ENCODE results near the gene ANO4.

ANO4 gene

GRCh38 chr12:100800723-100801122 is 6.1 kb downstream of the ANO4 start:
- no peaks in the 10 kb centered on the region for H4K20me1 ChIP-seq (ENCODE audit: insufficient read depth)
- H3K4me1 ChIP-seq (ENCODE audit: low read depth, poor library complexity, severe bottlenecking), result peaks cover 12% of the 10 kb centered on the region
- H3K4me2 ChIP-seq, result no peak overlapping the region
- H3K27me3 ChIP-seq (ENCODE audit: insufficient read depth, low read depth), result no peaks in the 10 kb centered on the region
- H3K27ac ChIP-seq, result no peak overlapping the region
- H3K36me3 ChIP-seq (ENCODE audit: insufficient read depth), result no peaks in the 10 kb centered on the region
- TF ChIP-seq CTCF (conservative IDR thresholded peaks at IDR 0.05; ENCODE audit: low read depth, low read length), result no peak
- no peaks in the 10 kb centered on the region for H3K79me2 ChIP-seq (ENCODE audit: insufficient read depth, low read depth)
- H3K4me3 ChIP-seq (IDR thresholded peaks at IDR 0.05; ENCODE audit: insufficient read depth, low read depth, low read length), result no peak overlapping the region
- no peak overlapping the region for H3K9ac ChIP-seq
- H2AFZ ChIP-seq (ENCODE audit: low read depth), result no peak overlapping the region

- no peak overlapping the region for H3K27ac ChIP-seq
These were observed 6.7 kb downstream of the ANO4 start for GRCh38 chr12:100801320-100801719.

GRCh38 chr12:100808777-100809176 is 14.2 kb downstream of the ANO4 start:
- Histone ChIP-seq H3K27me3 (ENCODE audit: insufficient read depth, low read depth) (no peaks in the 10 kb centered on the region), H3K79me2 (ENCODE audit: insufficient read depth, low read depth) (no peaks in the 10 kb centered on the region), H3K36me3 (ENCODE audit: insufficient read depth) (no peaks in the 10 kb centered on the region), H3K4me3 (IDR thresholded peaks at IDR 0.05; ENCODE audit: insufficient read depth, low read depth, low read length) (no peak overlapping the region), H3K4me2 (no peak overlapping the region), H3K27ac (no peak overlapping the region), H2AFZ (ENCODE audit: low read depth) (no peak overlapping the region), H3K4me1 (ENCODE audit: low read depth, poor library complexity, severe bottlenecking) (no peaks in the 10 kb centered on the region), H4K20me1 (ENCODE audit: insufficient read depth) (no peaks in the 10 kb centered on the region), H3K9ac (no peak overlapping the region)
- TF ChIP-seq CTCF (conservative IDR thresholded peaks at IDR 0.05; ENCODE audit: low read depth, low read length), result no peak

More at GRCh38 chr12:100801320-100801719, 6.7 kb downstream of the ANO4 start:
- peaks cover 6% of the 10 kb centered on the region for H3K4me1 ChIP-seq (ENCODE audit: low read depth, poor library complexity, severe bottlenecking)
- H3K36me3 ChIP-seq (ENCODE audit: insufficient read depth), result no peaks in the 10 kb centered on the region
- no peak overlapping the region for H2AFZ ChIP-seq (ENCODE audit: low read depth)
- H3K27me3 ChIP-seq (ENCODE audit: insufficient read depth, low read depth), result no peaks in the 10 kb centered on the region
- no peaks in the 10 kb centered on the region for H4K20me1 ChIP-seq (ENCODE audit: insufficient read depth)
- H3K4me3 ChIP-seq (IDR thresholded peaks at IDR 0.05; ENCODE audit: insufficient read depth, low read depth, low read length), result no peak overlapping the region
- TF ChIP-seq CTCF (conservative IDR thresholded peaks at IDR 0.05; ENCODE audit: low read depth, low read length), result no peak
- H3K79me2 ChIP-seq (ENCODE audit: insufficient read depth, low read depth), result no peaks in the 10 kb centered on the region
- no peak overlapping the region for H3K9ac ChIP-seq
- H3K4me2 ChIP-seq, result no peak overlapping the region

- Histone ChIP-seq H3K4me2 (no peak overlapping the region), H2AFZ (ENCODE audit: low read depth) (no peak overlapping the region), H3K27me3 (ENCODE audit: insufficient read depth, low read depth) (no peaks in the 10 kb centered on the region), H3K9ac (no peak overlapping the region), H4K20me1 (ENCODE audit: insufficient read depth) (no peaks in the 10 kb centered on the region), H3K4me3 (IDR thresholded peaks at IDR 0.05; ENCODE audit: insufficient read depth, low read depth, low read length) (no peak overlapping the region), H3K27ac (no peak overlapping the region), H3K79me2 (ENCODE audit: insufficient read depth, low read depth) (no peaks in the 10 kb centered on the region), H3K4me1 (ENCODE audit: low read depth, poor library complexity, severe bottlenecking) (no peaks in the 10 kb centered on the region), H3K36me3 (ENCODE audit: insufficient read depth) (no peaks in the 10 kb centered on the region)
- TF ChIP-seq CTCF (conservative IDR thresholded peaks at IDR 0.05; ENCODE audit: low read depth, low read length), result no peak
These were observed 25.7 kb downstream of the ANO4 start for GRCh38 chr12:100820314-100820713.
